Limb (tissue), 2 donors: Measurements from ENCODE around the gene FAM131B.
"Not testable (repeated sequence)": the region's sequence is repeated elsewhere in the genome, so short reads cannot be mapped to it uniquely, and the experiment has no call there.

Experiments
- DNase-seq, 2 donors: peaks; one replicate each; pipeline ENCODE4 v3.0.0-alpha.2; 2016; ENCODE audit errors: extremely low spot score in 2 of 2

The FAM131B gene

DNA sequence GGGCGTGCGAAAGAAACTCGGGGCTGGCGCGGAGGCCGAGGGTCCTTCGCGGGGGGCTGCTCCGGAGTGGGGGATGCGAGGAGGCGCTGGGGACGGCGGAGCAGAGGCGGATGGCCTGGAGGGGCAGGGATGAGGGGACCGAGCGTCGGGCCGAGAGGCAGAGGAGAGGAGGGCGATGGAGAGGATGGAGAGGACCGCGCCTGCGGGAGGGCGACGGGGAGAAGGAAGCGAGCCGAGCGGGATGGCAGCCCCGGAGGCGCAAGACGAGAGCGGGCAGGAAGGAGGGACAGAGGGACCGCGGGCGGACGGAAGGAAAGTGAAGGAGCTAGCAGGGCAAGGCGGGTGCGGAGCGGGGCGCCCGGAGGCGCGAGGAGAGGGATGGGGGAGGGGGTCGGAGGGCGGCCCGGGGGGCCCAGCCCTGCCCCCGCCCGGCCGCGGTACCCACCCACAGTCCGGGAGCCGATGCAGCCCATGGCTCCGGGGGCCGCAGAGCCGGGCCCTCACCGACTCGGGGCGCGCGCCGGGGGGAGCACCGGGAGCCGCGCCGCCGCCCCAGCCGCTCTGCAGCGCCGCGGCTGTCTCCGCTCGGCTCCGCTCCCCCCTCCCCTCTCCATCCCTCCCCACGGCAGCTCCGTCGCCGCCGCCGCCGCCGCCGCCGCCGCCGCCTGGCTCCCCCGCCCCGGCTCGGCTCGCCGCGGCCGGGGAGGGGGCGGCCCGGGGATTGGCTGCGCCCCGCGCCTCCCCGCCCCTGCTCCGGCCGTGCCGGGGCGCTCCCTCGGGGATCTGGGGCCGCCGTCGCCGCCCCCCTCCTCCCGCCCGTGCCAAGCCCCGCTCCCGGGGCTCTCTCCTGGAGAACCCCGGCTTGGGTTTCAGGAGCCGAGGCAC lies at the start of gene FAM131B:
TSS of gene FAM131B (minus strand) at position 583 of the 885 bp plus-strand sequence. CDS start at position 473, 110 bp downstream.
- DNase-seq: peak in 1 of 2 donors; percentile 69

DNA sequence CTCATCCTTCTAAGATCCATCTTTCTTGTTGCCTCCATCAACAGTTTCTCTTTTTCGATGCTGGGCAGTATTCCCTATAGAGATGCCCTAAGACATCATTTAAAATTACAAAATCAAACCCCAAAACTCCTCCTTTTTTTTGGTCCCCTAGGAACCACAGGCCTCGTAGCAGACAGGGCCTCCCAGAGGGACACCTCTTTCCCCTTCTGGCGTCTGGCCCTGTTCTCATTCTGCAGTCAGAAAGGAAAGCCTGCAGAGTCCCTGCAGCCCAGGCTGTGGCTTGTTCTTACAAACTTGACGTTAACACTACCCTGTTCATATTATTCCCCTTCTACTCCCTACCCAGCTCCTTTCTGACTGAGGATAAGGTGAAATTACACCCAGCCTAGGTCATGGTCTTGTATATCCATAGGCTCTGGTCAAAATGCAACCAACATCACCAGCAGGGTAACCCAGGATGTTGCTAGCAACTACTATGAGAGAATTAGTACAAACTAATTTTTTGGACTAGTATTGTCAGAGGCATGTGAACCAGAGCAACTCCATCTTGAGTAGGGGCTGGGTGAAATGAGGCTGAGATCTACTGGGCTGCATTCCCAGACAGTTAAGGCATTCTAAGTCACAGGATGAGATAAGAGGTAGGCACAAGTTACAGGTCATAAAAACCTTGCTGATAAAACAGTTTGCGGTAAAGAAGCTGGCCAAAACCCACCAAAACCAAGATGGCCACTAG lies 49.6 kb upstream of the FAM131B start:
- DNase-seq: no peak

DNA sequence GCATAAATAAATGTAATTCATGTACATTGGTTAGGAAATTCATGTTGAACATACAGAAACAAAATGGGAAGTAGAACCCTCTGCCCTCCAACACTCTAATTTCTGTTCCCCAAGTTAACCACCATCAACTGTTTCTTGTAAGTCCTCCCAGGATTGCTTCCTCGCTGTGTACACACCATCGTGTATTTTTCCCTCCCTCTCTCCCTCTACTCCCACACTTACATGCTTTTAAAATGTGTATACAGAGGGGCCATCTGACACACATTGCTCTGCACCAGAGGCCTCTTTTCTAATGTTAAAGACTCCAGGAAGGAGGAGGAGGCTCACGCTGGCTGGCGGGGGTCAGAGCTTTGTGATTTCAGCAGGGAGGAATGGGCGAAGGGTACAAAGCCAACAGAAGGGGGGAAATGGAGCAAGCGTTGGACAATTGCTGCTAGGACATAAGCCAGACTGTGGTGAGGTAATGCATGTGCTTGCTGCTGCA lies 48.0 kb upstream of the FAM131B start:
- peak in 1 of 2 donors; percentile 36 for DNase-seq

DNA sequence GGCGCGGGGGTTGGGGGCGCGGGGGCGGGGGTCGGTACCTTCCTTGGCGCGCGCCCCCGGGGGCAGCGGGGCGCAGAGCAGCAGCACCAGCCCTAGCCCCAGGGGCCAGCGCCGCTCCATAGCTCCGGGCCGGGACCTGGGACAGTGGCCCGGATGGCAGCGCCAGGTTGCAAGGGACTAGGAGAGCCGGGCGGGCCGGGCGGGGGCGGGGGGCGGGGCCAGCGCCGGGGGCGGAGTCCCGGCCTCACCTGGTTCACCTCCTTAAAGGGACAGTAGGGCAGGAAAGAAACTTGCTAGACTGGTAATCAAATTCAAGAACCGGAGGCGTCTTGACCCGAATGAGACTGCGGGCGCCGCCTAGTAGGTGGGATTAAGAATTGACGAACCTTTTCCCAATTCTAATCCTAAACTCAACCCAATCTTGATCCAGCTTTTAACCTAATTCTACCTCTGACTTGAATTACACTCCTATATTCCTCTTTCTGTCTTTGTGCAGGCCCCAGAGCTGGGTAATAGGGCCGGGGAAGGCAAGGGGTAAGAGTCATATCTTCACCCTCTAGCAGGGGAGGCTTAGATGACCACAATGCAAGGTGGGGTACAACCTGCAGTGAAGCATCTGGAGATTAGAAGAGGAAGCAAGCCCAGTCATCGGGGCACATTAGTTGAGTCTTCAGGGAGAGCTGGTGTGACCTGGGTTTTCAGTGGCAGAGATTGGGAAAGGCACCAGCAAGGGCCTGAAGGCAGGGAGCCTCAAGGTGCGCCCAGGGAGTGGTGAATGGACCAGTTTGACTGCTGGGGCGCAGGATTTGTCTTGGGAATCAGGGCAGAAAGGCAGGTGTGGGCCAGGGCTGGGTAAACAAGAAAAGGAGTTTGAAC lies 46.4 kb upstream of the FAM131B start, which contains the start of gene EPHA1:
TSS of gene EPHA1 (minus strand) at position 171 of the 876 bp plus-strand sequence. CDS start at position 120, 51 bp downstream.
- peak in 1 of 2 donors; percentile 56 for DNase-seq

DNA sequence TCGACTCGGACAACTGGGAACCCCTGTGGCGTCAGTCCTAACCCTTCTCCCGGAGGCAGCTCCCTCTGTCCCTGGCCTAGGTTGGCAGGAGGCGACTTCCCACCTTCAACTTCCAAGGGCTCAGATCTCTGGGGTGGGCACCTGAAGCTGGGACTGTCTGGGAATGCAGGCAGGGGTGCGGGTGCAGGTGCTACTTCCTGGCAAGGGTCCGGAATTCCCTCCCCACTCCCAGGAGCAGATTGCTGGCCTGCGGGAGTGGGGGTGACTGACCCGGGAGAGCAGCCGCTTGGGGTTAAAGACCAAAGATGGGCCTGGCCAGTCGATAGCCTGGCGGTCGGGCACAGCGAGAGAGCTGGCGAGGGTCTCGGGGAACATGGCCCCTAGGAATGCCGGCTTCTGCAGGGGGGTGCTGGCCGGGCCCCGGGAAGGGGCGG lies 45.8 kb upstream of the FAM131B start:
- DNase-seq: peak in 1 of 2 donors; percentile 35

DNA sequence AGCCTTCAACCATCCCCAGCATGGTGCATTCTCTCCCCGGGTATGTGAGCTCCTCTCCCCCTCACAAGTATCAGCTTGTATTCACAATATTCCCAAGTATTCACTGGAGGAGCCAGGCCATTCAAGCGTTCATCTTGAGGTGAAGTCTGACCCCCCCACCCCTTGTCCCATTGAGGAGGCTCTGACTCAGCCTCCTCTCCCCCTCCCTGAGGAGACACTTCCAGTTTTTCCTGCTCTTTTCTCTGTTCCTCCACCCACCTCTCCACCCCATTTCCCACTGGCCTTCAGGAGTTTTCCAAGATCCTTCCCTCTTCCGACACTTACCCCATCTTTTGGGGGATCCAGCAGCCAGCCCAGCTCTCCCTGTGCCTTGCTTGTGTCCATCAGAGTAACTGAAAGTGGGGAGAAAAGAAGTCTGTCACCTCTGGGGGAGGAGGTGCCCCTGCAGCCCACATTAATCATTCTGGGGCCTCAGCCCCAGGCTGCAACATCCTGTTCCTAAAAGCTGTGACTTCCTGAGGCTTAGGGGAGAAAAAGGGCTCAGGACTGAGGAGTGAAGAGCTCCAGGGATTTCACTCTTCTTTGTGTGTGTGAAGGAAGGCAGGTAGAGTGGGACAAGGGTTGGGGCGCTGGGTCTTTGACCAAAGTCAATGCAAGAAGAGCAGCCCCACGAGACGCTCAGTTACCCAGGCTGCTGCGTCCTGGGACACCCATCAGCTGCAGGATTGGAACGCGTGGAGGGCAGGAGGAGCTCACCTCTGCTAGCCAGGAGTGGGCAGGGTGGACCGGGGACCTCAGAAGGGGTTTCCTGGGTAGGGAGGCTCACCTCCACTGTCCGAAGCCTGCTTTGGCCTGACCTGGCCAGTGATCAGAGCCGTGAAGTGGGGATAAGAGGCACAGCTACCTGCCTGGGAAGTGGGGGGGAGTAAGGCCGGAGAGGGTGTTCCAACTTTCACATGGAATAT lies 45.1 kb upstream of the FAM131B start:
- no peak for DNase-seq

DNA sequence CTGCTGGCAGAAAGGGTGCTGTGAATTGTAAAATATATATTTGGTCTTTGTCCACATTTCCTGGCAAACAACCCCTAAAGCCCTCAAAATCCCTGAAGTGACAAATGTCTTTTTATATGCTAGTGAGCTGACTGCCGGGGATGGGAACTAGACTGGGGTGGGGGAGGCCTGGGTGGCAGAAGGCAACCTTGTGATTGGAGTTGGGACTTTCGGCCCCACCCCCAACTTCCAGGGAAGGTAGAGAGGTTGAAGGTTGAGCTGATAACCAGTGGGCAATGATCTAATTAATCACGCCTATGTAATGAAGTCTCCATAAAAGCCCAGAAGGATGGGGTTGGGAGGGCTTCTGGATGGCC lies 43.5 kb upstream of the FAM131B start:
- DNase-seq: no peak

DNA sequence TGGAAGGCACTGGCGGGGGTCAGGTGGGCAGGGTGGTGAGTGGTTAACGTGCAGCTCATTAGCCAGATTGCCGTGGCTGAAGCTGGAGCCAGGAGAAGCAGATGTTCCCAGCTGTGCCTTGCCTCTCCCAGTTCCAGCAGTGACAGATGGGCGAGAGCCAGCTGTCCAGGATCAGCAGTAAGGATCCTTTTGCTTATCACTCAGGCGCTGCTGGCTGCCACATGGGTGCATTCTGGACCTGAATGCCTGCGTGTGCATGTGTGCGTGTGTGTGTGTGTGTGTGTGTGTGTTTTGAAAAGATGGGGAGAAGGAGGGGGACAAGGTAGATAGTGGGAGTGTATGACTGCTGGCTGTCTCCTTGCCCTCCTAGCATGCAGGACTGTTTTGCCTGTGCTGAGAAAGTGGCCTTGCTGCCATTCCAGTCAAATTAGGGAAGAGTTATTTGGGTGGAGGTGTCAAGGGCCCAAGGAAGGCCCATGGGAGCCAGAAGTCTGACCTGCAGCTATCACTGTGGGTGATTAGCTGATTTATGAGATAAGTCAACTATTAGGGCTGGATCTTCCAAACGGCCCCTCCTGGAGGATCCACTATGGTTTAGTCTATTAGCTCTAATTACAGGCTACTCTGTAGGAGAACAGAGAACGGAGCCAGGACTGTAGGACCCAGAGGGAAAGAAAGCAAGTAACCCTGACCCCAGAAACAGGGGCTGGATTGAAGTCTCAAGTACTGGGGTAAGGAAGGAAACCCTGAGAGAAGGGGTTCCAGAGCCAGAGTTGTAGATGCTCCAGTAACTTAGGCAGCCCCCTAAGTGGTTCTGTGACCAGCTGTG lies 42.9 kb upstream of the FAM131B start:
- peak; percentile 66 to 72 for DNase-seq

DNA sequence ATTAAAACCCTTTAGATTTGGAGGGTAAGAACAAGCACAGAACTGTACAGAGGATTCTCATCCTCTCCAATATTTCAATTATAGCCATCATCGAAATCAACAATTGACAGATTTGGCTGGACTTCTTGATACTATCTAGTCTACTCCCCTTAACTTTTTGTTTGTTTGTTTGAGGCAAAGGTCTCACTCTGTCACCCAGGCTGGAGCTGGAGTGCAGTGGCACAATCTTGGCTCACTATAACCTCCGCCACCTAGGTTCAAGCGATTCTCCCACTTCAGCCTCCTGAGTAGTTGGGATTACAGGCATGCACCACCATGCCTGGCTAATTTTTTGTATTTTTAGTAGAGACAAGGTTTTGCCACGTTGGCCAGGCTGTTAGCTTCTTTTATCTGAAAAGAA lies 39.7 kb upstream of the FAM131B start:
- DNase-seq: not testable (repeated sequence)

DNA sequence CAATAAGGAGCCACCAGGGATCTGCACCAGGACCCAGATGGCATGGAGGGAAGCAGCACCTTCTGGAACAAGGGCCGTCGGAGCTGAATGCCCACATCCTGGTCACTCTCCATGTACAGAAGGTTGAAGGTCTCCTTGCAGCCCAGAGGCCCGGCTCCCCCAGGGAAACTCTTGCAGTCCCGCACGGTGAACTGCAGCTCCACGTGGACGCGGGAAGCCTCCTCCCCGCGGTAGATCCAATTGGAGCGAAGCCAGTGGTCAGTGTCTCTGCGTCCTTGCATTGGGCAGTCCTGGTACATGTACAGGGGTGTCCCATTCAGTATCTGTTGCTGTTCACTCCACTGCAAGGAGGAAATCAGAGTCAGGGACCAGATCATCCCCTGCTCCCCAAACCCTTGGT lies 38.8 kb upstream of the FAM131B start:
- no peak for DNase-seq

DNA sequence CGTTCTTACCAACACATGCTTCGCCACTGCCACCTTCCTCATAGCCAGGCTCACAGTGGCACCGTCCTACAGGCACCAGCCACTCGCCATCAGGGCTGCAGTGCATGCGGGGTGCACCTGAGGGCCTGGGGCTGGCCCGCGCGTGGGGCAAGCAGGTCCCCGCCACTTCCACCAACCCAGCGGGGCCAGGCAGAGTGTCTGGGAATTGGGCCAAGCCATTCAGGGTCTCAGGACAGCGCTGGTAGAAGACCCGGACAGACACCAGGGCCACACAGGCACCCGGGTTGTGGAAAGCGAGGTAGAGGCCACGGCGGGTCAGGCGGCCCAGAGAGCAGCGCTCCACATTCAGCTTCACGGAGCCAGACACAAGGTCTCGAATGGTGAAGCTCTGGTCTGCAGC lies 37.1 kb upstream of the FAM131B start:
- DNase-seq: no peak

DNA sequence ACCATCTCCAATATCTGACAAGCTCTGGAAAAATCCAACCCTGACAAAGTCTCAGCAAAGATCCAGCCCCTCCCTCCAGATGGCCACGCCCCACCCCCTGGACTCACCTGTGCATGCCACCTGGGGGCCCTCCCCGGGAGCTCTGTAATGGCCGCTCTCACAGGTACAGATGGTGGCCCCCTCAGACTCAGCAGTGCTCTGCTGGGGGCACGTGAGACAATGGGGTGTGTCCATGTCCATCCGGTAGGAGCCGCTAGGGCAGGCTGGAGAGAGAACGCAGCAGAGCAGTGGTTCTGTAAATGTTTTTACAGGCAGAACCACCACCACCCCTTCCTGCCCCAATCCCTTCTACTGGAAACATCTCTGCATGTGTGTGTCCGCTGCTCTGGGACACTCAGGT lies 36.6 kb upstream of the FAM131B start:
- no peak for DNase-seq

DNA sequence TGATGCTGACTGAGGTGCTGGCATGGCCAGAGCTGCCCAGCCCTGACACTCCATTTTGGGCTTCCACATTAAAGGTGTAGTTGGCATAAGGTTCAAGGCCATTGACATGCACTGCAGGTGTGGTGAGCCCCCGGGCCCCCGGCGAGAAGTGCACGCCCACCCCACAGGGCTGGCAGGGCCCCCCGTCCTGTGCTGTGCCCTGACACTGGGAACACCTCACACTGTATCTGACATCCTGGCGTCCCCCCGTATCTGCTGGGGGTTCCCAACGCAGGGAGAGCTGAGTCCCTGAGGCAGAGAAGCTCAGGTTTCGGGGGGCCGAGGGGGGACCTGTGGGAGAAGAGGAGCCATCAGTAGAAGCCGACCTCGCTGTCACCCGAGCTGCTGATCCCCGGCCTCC lies 36.1 kb upstream of the FAM131B start:
- DNase-seq: no peak

DNA sequence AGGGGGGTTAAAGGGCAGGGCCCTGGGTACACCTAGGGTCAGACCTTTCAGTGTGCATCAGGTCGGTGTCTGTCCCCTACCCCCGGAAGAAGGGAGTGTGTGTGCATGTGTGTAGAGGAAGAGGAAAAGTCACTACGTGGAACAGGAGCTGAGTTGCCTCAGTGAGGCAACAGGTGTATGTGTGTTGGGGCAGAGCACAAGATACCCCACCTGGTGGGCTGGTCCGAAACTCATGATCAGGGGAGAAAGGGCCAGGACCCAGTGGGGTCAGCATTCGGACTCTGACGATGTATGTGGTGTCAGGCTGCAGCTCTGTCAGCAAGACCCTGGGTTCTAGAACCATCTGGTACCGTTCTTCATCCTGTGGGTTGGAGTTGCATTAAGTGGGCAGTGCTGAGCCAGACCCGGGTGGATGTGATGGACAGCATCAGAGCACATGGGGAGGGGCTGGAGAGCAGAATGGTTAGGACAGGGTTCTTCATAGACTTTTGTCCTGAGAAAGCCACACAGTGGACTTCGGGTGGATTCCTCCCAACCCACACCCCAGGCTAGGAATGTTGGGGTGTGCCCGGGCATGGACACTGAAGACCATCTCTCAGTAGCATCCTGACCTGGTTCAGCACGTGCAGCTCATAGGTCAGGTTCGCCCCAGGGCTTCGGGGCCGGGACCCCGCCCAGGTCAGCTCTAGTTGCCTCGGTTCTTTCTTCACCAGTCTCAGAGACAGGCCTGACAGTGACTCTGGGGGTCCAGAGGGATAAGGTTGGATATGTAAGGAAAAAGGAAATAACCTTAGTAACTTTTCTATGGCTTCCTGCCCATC lies 35.4 kb upstream of the FAM131B start:
- no peak for DNase-seq

DNA sequence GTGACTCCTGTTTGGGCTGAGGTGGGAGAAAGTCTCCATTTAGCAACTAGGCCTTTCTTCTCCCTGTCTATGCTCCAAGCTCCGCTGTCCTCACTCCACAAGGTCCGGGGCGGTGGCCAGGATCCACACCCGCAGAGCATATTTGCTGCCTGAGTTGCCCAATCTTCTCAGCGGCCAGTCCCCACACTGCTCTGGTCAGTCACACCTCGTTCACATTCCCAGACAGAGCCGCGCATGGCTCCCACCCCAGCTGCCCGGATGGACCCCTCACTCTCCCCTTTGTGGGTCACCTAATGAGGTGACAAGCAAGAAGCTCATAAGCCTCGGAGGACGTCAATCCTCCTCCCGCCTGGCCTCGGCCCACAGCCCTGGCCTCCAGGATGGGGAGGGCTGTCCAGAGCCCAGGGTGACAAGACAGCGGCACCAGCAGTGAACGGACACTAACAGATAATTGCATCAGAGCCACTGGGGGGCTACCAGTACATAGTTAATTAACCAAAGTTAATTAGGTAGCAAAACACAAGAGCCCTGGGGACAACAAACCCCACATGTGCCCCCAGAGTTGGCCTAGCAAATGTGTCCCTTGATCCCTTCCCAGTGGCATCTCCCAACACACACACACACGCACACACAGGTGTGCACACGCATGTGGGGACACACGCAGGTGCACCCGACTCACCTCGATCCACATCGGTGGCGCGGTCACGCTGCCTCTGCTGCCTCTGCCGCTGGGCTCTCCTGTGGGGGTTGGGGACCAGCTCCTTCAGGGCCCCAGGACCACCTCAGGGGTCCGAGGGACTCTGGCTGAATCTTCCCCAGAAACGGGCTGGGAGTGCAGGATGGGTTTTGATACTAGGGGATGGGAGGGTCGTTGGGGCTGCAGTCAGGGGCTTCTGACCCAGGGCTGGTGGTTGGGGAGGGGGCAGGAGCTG lies 34.4 kb upstream of the FAM131B start:
- no peak for DNase-seq

DNA sequence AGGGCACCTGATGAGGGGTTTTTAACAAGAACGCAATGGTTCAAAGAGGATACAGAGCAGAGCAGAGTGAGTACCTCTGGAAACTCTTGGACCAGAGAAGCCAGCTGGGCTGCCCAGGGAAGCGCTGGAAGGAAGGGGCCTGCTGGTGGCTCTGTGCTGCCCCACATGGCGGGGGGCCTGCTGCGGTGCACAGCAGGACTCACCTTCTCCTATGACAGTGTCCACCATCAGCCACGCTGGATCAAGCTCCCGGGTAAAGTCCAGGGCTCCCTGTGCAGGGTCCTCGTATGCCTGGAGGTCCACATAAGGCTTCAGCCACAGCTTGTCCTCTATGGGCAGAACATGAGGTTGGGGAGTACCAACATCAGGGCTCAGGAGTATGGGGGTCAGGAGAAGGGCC lies 33.7 kb upstream of the FAM131B start:
- no peak for DNase-seq
